Loucy (cell line): ENCODE data around the gene GIPC1.

ENCODE experiments used
- H2AFZ ChIP-seq: fragments of 200-600 bp; sonication (generic); 2 replicates; pipeline ENCODE4 v1.6.0; 2016; ENCODE audit warnings: antibody characterized with exemption, mild to moderate bottlenecking, low read length, moderate library complexity
- H3F3A ChIP-seq: fragments of 200-600 bp; 2 replicates; pipeline ENCODE4 v1.6.0; 2016; ENCODE audit warnings: antibody characterized with exemption, low read depth, mild to moderate bottlenecking
- H3K27me3 ChIP-seq: fragments of 200-600 bp; sonication (generic); 2 replicates; pipeline ENCODE4 v1.6.1; 2014; ENCODE audit warnings: low read length, mild to moderate bottlenecking; ENCODE audit not compliant: insufficient read depth, poor library complexity, severe bottlenecking
- H3K36me3 ChIP-seq: fragments of 200-600 bp; sonication (generic); 2 replicates; pipeline ENCODE4 v1.6.1; 2016; ENCODE audit warnings: low read length; ENCODE audit not compliant: insufficient read depth
- H3K4me1 ChIP-seq: fragments of 200-600 bp; sonication (generic); 2 replicates; pipeline ENCODE4 v1.5.1; 2014; ENCODE audit warnings: low read length, mild to moderate bottlenecking; ENCODE audit not compliant: insufficient read depth, poor library complexity, severe bottlenecking
- H3K4me2 ChIP-seq: fragments of 200-600 bp; sonication (generic); 2 replicates; pipeline ENCODE4 v1.6.0; 2014; ENCODE audit warnings: antibody characterized with exemption, low read length, low read depth, mild to moderate bottlenecking; ENCODE audit not compliant: poor library complexity, severe bottlenecking
- H3K4me3 ChIP-seq: fragments of 200-600 bp; sonication (generic); 2 replicates; pipeline ENCODE4 v1.5.1; 2014; ENCODE audit warnings: low read length, mild to moderate bottlenecking, mixed read lengths; ENCODE audit not compliant: poor library complexity, severe bottlenecking
- H3K79me2 ChIP-seq: fragments of 200-600 bp; sonication (generic); 2 replicates; pipeline ENCODE4 v1.6.1; 2014; ENCODE audit warnings: low read length; ENCODE audit not compliant: insufficient read depth
- H3K9ac ChIP-seq: fragments of 200-600 bp; sonication (generic); 2 replicates; pipeline ENCODE4 v1.6.0; 2014; ENCODE audit warnings: mild to moderate bottlenecking, low read depth, low read length, moderate library complexity; ENCODE audit not compliant: poor library complexity, severe bottlenecking
- H3K9me2 ChIP-seq: fragments of 200-600 bp; sonication (generic); replicated peaks from 2 replicates; pipeline ENCODE4 v1.6.1; 2016; ENCODE audit warnings: low read depth, low read length, mixed read lengths
- H3K9me3 ChIP-seq: fragments of 200-600 bp; sonication (generic); 2 replicates; pipeline ENCODE4 v1.6.1; 2014; ENCODE audit warnings: mild to moderate bottlenecking, antibody characterized with exemption, low read length, low read depth; ENCODE audit not compliant: insufficient read depth
- H4K20me1 ChIP-seq: fragments of 200-600 bp; sonication (generic); 2 replicates; pipeline ENCODE4 v1.6.0; 2014; ENCODE audit warnings: antibody characterized with exemption, low read length, mild to moderate bottlenecking; ENCODE audit not compliant: insufficient read depth, poor library complexity, severe bottlenecking
- EZH2phosphoT487 ChIP-seq: fragments of 200-600 bp; IDR thresholded peaks from 2 replicates; pipeline ENCODE4 v1.6.1; 2018; ENCODE audit warnings: antibody characterized with exemption, mild to moderate bottlenecking, moderate library complexity, borderline replicate concordance
- TF ChIP-seq, protein P1 (sequence below): fragments of 200-600 bp; sonication (generic); conservative IDR thresholded peaks from 2 replicates; pipeline ENCODE4 v1.5.1; 2014; ENCODE audit warnings: mild to moderate bottlenecking, antibody characterized with exemption, low read length

Gene GIPC1

DNA sequence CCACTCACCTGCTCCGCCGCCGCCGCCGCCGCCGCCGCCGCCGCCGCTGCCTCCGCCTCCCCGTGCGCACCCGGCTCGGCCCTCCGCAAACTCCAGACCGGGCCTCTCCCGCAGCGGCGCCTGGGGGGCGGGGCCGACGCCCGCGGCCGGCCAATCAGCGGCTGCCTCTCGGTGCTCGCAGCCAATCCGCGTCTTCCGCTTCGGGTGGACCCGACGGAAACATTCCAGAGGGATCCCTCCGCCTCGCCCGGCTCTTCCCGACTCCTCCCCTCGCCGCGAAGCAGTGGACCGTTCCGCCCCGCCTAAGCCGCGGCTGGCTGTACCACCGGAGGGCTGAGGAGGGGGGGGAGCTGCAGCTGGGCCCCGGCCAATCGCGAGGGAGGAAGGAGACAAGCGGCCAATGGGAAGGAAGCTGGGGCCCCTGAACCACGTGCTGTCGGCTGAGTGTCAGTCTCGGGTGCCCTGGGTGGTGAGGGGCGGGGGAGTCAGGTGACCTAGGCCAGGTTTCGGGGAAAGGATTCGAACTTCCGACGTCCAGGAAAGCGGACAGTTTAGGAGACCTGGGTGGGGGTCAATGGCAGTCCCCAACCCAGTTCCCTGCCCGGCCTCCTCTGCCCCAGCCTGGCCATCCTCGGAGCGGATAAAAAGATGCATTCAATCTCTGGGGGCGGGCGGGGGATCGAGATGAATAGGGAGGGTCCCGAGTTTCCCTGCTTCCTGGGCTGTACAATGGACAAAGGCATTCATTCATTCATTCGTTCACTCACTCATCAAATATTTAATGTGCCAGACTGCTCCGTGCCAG lies at the start of gene GIPC1:
Gene GIPC1, minus strand, starts transcription at position 99 of the 805 bp plus-strand sequence. CDS start 13,151 bp downstream, outside the sequence.
- no peaks in the 10 kb centered on the region for H3K27me3 ChIP-seq
- no peaks in the 10 kb centered on the region for H3F3A ChIP-seq
- peak within 1 kb of the TSS; percentile 94 for H3K4me3 ChIP-seq
- H2AFZ ChIP-seq: peak within 1 kb of the TSS; percentile 92
- no peaks in the 10 kb centered on the region for H4K20me1 ChIP-seq
- H3K79me2 ChIP-seq: peaks cover 10% of the 10 kb centered on the region; the same call in 1 of the 2 replicates
- H3K36me3 ChIP-seq: no peaks in the 10 kb centered on the region
- no peaks in the 10 kb centered on the region for H3K9me2 ChIP-seq
- TF ChIP-seq EZH2phosphoT487: no peak
- TF ChIP-seq, protein P1, sequence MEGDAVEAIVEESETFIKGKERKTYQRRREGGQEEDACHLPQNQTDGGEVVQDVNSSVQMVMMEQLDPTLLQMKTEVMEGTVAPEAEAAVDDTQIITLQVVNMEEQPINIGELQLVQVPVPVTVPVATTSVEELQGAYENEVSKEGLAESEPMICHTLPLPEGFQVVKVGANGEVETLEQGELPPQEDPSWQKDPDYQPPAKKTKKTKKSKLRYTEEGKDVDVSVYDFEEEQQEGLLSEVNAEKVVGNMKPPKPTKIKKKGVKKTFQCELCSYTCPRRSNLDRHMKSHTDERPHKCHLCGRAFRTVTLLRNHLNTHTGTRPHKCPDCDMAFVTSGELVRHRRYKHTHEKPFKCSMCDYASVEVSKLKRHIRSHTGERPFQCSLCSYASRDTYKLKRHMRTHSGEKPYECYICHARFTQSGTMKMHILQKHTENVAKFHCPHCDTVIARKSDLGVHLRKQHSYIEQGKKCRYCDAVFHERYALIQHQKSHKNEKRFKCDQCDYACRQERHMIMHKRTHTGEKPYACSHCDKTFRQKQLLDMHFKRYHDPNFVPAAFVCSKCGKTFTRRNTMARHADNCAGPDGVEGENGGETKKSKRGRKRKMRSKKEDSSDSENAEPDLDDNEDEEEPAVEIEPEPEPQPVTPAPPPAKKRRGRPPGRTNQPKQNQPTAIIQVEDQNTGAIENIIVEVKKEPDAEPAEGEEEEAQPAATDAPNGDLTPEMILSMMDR: no peak
- peak within 1 kb of the TSS; percentile 99 for H3K4me2 ChIP-seq
- no peaks in the 10 kb centered on the region for H3K9me3 ChIP-seq
- peak within 1 kb of the TSS; percentile 66 for H3K9ac ChIP-seq
- peaks cover 18% of the 10 kb centered on the region for H3K4me1 ChIP-seq

- H3K4me3 ChIP-seq: no peak overlapping the region
- H3K4me1 ChIP-seq: no peaks in the 10 kb centered on the region
- H4K20me1 ChIP-seq: peaks cover 3% of the 10 kb centered on the region
- no peak overlapping the region for H3K4me2 ChIP-seq
- peaks cover 13% of the 10 kb centered on the region; the same call in 1 of the 2 replicates for H3K36me3 ChIP-seq
- TF ChIP-seq EZH2phosphoT487: no peak
- TF ChIP-seq, protein P1: no peak
- H3K27me3 ChIP-seq: no peaks in the 10 kb centered on the region
- H3K9me3 ChIP-seq: no peaks in the 10 kb centered on the region
- no peaks in the 10 kb centered on the region for H3F3A ChIP-seq
- H3K9ac ChIP-seq: no peak overlapping the region
- H3K79me2 ChIP-seq: peaks cover 42% of the 10 kb centered on the region; the same call in 1 of the 2 replicates
- H3K9me2 ChIP-seq: no peaks in the 10 kb centered on the region
- H2AFZ ChIP-seq: no peak overlapping the region
These were observed 49.8 kb upstream of the GIPC1 start for GRCh38 chr19:14545716-14546082.

GRCh38 chr19:14544977-14545715 lies 49.2 kb upstream of the GIPC1 start:
- no peaks in the 10 kb centered on the region for H3F3A ChIP-seq
- H3K4me1 ChIP-seq: no peaks in the 10 kb centered on the region
- no peaks in the 10 kb centered on the region for H3K27me3 ChIP-seq
- H3K9me3 ChIP-seq: no peaks in the 10 kb centered on the region
- no peak overlapping the region for H2AFZ ChIP-seq
- peaks cover 39% of the 10 kb centered on the region; the same call in 1 of the 2 replicates for H3K79me2 ChIP-seq
- H4K20me1 ChIP-seq: peaks cover 3% of the 10 kb centered on the region
- TF ChIP-seq, protein P1: no peak
- no peak for TF ChIP-seq EZH2phosphoT487
- no peak overlapping the region for H3K9ac ChIP-seq
- H3K4me2 ChIP-seq: no peak overlapping the region
- no peak overlapping the region for H3K4me3 ChIP-seq
- peaks cover 11% of the 10 kb centered on the region; the same call in 1 of the 2 replicates for H3K36me3 ChIP-seq
- no peaks in the 10 kb centered on the region for H3K9me2 ChIP-seq
